ENCODE data around the gene SLC12A8.

DNA sequence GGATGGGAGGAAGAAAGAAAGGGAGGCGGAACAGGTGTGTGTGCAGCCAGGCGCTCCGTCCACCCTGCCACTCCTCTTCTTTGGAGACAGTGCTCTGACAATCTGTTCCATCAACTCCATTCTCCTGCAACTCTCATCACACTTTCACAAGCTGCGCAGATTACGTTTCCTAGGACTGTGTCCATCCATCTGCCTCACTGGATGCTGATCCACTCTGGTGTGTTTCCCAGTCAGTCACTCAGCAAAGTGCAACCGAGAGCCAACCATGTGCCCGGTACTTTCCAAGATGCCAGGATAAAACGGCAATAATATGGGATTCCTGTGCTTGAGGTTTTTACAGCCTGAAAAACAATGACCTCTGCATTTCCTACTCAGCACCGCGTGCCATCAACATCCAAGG lies 59.6 kb downstream of the SLC12A8 start:
- TF ChIP-seq CTCF (conservative IDR thresholded peaks at IDR 0.05; ENCODE audit: low read depth, low read length) (no peak), EZH2 (IDR thresholded peaks at IDR 0.05; ENCODE audit: borderline replicate concordance, low read depth, low read length, poor library complexity, severe bottlenecking) (no peak)
